Loucy (cell line): ENCODE measurements around the gene WASL.

Experiments
- H2AFZ ChIP-seq: fragments of 200-600 bp; sonication (generic); 2 replicates; pipeline ENCODE4 v1.6.0; 2016; ENCODE audit warnings: antibody characterized with exemption, mild to moderate bottlenecking, low read length, moderate library complexity
- H3F3A ChIP-seq: fragments of 200-600 bp; 2 replicates; pipeline ENCODE4 v1.6.0; 2016; ENCODE audit warnings: antibody characterized with exemption, low read depth, mild to moderate bottlenecking
- H3K27me3 ChIP-seq: fragments of 200-600 bp; sonication (generic); 2 replicates; pipeline ENCODE4 v1.6.1; 2014; ENCODE audit warnings: low read length, mild to moderate bottlenecking; ENCODE audit not compliant: insufficient read depth, poor library complexity, severe bottlenecking
- H3K36me3 ChIP-seq: fragments of 200-600 bp; sonication (generic); 2 replicates; pipeline ENCODE4 v1.6.1; 2016; ENCODE audit warnings: low read length; ENCODE audit not compliant: insufficient read depth
- H3K4me1 ChIP-seq: fragments of 200-600 bp; sonication (generic); 2 replicates; pipeline ENCODE4 v1.5.1; 2014; ENCODE audit warnings: low read length, mild to moderate bottlenecking; ENCODE audit not compliant: insufficient read depth, poor library complexity, severe bottlenecking
- H3K4me2 ChIP-seq: fragments of 200-600 bp; sonication (generic); 2 replicates; pipeline ENCODE4 v1.6.0; 2014; ENCODE audit warnings: antibody characterized with exemption, low read length, low read depth, mild to moderate bottlenecking; ENCODE audit not compliant: poor library complexity, severe bottlenecking
- H3K4me3 ChIP-seq: fragments of 200-600 bp; sonication (generic); 2 replicates; pipeline ENCODE4 v1.5.1; 2014; ENCODE audit warnings: low read length, mild to moderate bottlenecking, mixed read lengths; ENCODE audit not compliant: poor library complexity, severe bottlenecking
- H3K79me2 ChIP-seq: fragments of 200-600 bp; sonication (generic); 2 replicates; pipeline ENCODE4 v1.6.1; 2014; ENCODE audit warnings: low read length; ENCODE audit not compliant: insufficient read depth
- H3K9ac ChIP-seq: fragments of 200-600 bp; sonication (generic); 2 replicates; pipeline ENCODE4 v1.6.0; 2014; ENCODE audit warnings: mild to moderate bottlenecking, low read depth, low read length, moderate library complexity; ENCODE audit not compliant: poor library complexity, severe bottlenecking
- H3K9me2 ChIP-seq: fragments of 200-600 bp; sonication (generic); replicated peaks from 2 replicates; pipeline ENCODE4 v1.6.1; 2016; ENCODE audit warnings: low read depth, low read length, mixed read lengths
- H3K9me3 ChIP-seq: fragments of 200-600 bp; sonication (generic); 2 replicates; pipeline ENCODE4 v1.6.1; 2014; ENCODE audit warnings: mild to moderate bottlenecking, antibody characterized with exemption, low read length, low read depth; ENCODE audit not compliant: insufficient read depth
- H4K20me1 ChIP-seq: fragments of 200-600 bp; sonication (generic); 2 replicates; pipeline ENCODE4 v1.6.0; 2014; ENCODE audit warnings: antibody characterized with exemption, low read length, mild to moderate bottlenecking; ENCODE audit not compliant: insufficient read depth, poor library complexity, severe bottlenecking
- EZH2phosphoT487 ChIP-seq: fragments of 200-600 bp; IDR thresholded peaks from 2 replicates; pipeline ENCODE4 v1.6.1; 2018; ENCODE audit warnings: antibody characterized with exemption, mild to moderate bottlenecking, moderate library complexity, borderline replicate concordance
- TF ChIP-seq, protein P1 (sequence below): fragments of 200-600 bp; sonication (generic); conservative IDR thresholded peaks from 2 replicates; pipeline ENCODE4 v1.5.1; 2014; ENCODE audit warnings: mild to moderate bottlenecking, antibody characterized with exemption, low read length

WASL gene

GRCh38 chr7:123712619-123713018 lies 36.2 kb downstream of the WASL start:
- peaks cover 25% of the 10 kb centered on the region for H3K79me2 ChIP-seq
- peaks cover 9% of the 10 kb centered on the region for H3K4me1 ChIP-seq
- no peak overlapping the region for H3K4me2 ChIP-seq

GRCh38 chr7:123711832-123712293 lies 36.9 kb downstream of the WASL start:
- H3K4me1 ChIP-seq: peaks cover 9% of the 10 kb centered on the region
- no peaks in the 10 kb centered on the region for H3K9me2 ChIP-seq
- H3K4me3 ChIP-seq: no peak overlapping the region
- H3K4me2 ChIP-seq: no peak overlapping the region
- no peak overlapping the region for H2AFZ ChIP-seq
- H3K36me3 ChIP-seq: peaks cover 18% of the 10 kb centered on the region
- peaks cover 15% of the 10 kb centered on the region for H4K20me1 ChIP-seq
- H3K9me3 ChIP-seq: no peaks in the 10 kb centered on the region
- peaks cover 19% of the 10 kb centered on the region for H3K79me2 ChIP-seq
- no peaks in the 10 kb centered on the region for H3K27me3 ChIP-seq
- no peak overlapping the region for H3K9ac ChIP-seq
- TF ChIP-seq, protein P1, sequence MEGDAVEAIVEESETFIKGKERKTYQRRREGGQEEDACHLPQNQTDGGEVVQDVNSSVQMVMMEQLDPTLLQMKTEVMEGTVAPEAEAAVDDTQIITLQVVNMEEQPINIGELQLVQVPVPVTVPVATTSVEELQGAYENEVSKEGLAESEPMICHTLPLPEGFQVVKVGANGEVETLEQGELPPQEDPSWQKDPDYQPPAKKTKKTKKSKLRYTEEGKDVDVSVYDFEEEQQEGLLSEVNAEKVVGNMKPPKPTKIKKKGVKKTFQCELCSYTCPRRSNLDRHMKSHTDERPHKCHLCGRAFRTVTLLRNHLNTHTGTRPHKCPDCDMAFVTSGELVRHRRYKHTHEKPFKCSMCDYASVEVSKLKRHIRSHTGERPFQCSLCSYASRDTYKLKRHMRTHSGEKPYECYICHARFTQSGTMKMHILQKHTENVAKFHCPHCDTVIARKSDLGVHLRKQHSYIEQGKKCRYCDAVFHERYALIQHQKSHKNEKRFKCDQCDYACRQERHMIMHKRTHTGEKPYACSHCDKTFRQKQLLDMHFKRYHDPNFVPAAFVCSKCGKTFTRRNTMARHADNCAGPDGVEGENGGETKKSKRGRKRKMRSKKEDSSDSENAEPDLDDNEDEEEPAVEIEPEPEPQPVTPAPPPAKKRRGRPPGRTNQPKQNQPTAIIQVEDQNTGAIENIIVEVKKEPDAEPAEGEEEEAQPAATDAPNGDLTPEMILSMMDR: no peak
- no peak for TF ChIP-seq EZH2phosphoT487
- no peaks in the 10 kb centered on the region for H3F3A ChIP-seq

More at GRCh38 chr7:123712619-123713018, 36.2 kb downstream of the WASL start:
- Histone ChIP-seq H4K20me1 (peaks cover 16% of the 10 kb centered on the region), H3K36me3 (peaks cover 11% of the 10 kb centered on the region), H3K27me3 (no peaks in the 10 kb centered on the region), H3K9me3 (no peaks in the 10 kb centered on the region), H3F3A (no peaks in the 10 kb centered on the region), H2AFZ (no peak overlapping the region), H3K4me3 (no peak overlapping the region), H3K9me2 (no peaks in the 10 kb centered on the region), H3K9ac (no peak overlapping the region)
- TF ChIP-seq, protein P1: no peak
- no peak for TF ChIP-seq EZH2phosphoT487

GRCh38 chr7:123710683-123711082 lies 38.1 kb downstream of the WASL start:
- Histone ChIP-seq H4K20me1 (peaks cover 9% of the 10 kb centered on the region), H3K4me3 (no peak overlapping the region), H3K4me1 (peaks cover 9% of the 10 kb centered on the region), H3K4me2 (no peak overlapping the region), H3F3A (no peaks in the 10 kb centered on the region), H3K9me3 (no peaks in the 10 kb centered on the region), H3K36me3 (peaks cover 30% of the 10 kb centered on the region), H3K9me2 (no peaks in the 10 kb centered on the region), H3K79me2 (peaks cover 12% of the 10 kb centered on the region), H2AFZ (no peak overlapping the region), H3K27me3 (no peaks in the 10 kb centered on the region), H3K9ac (no peak overlapping the region)
- TF ChIP-seq, protein P1: no peak
- TF ChIP-seq EZH2phosphoT487: no peak
